Stimulated activated CD8-positive, alpha-beta memory T cell treated with anti-CD3 and anti-CD28 coated beads, Interleukin-2, amount 100 ng/mL, for 1 hour (primary cell): Measurements from ENCODE around the gene MOV10L1.

Source experiments
- DNase-seq, 2 donors: peaks; one replicate each; pipeline ENCODE4 v3.0.0-alpha.2; 2020; ENCODE audit warnings: low read depth in 2 of 2

Gene MOV10L1

GRCh38 chr22:50104141-50104544 lies 14.3 kb downstream of the MOV10L1 start:
- no peak for DNase-seq

- DNase-seq: no peak
These were observed 15.6 kb downstream of the MOV10L1 start for GRCh38 chr22:50105208-50106100.

GRCh38 chr22:50107529-50107928 lies 17.7 kb downstream of the MOV10L1 start:
- DNase-seq: no peak

- DNase-seq: no peak
These were observed 21.2 kb downstream of the MOV10L1 start for GRCh38 chr22:50111056-50111455.

GRCh38 chr22:50112151-50113118 lies 22.6 kb downstream of the MOV10L1 start:
- DNase-seq: no peak

- no peak for DNase-seq
These were observed 24.6 kb downstream of the MOV10L1 start for GRCh38 chr22:50114221-50115021.

- no peak for DNase-seq
These were observed 25.9 kb downstream of the MOV10L1 start for GRCh38 chr22:50115693-50116092.

- no peak for DNase-seq
These were observed 27.5 kb downstream of the MOV10L1 start for GRCh38 chr22:50117168-50117762.

GRCh38 chr22:50118129-50118528 lies 28.3 kb downstream of the MOV10L1 start:
- DNase-seq: no peak

- no peak for DNase-seq
These were observed 28.9 kb downstream of the MOV10L1 start for GRCh38 chr22:50118557-50119168.

GRCh38 chr22:50119169-50119767 lies 29.5 kb downstream of the MOV10L1 start:
- no peak for DNase-seq

- no peak for DNase-seq
These were observed 30.0 kb downstream of the MOV10L1 start for GRCh38 chr22:50119768-50120251.

GRCh38 chr22:50121202-50121740 lies 31.5 kb downstream of the MOV10L1 start:
- no peak for DNase-seq

- DNase-seq: no peak
These were observed 33.3 kb downstream of the MOV10L1 start for GRCh38 chr22:50123119-50123518.

GRCh38 chr22:50125029-50125428 lies 35.2 kb downstream of the MOV10L1 start:
- DNase-seq: no peak

- DNase-seq: no peak
These were observed 39.4 kb downstream of the MOV10L1 start for GRCh38 chr22:50129121-50129736.

GRCh38 chr22:50131894-50132293 lies 42.1 kb downstream of the MOV10L1 start:
- DNase-seq: no peak

- DNase-seq: no peak
These were observed 44.7 kb downstream of the MOV10L1 start for GRCh38 chr22:50134481-50134880.

- DNase-seq: no peak
These were observed 46.8 kb downstream of the MOV10L1 start for GRCh38 chr22:50136581-50137015.
